ENCODE results near the gene ZBTB18.

ZBTB18 gene

GRCh38 chr1:244104309-244105060 is 53.4 kb downstream of the ZBTB18 start:
- peak; percentile 9 for DNase-seq (ENCODE audit: low read depth)

DNA sequence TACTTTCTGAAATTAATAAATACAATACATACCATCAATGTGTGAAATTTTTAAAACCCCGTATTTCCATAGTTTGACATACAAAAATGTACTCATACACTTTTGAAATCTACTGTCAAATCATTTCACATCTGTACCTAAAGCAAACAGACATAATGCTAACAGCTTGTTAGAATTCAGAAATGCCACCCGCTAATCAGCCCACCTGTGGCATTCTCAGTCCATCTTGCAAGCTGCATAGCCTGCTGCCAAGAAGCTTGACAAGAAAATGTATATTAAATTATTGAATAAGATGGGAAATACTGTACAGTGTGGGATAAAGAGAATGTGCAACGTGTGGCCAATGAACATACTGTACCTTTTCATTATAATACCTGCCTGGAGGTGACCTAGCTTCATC is 55.1 kb downstream of the ZBTB18 start:
- DNase-seq (ENCODE audit: low read depth): no peak
- H3K4me3 ChIP-seq (ENCODE audit: low read length): no peak overlapping the region
- TF ChIP-seq, protein P1, sequence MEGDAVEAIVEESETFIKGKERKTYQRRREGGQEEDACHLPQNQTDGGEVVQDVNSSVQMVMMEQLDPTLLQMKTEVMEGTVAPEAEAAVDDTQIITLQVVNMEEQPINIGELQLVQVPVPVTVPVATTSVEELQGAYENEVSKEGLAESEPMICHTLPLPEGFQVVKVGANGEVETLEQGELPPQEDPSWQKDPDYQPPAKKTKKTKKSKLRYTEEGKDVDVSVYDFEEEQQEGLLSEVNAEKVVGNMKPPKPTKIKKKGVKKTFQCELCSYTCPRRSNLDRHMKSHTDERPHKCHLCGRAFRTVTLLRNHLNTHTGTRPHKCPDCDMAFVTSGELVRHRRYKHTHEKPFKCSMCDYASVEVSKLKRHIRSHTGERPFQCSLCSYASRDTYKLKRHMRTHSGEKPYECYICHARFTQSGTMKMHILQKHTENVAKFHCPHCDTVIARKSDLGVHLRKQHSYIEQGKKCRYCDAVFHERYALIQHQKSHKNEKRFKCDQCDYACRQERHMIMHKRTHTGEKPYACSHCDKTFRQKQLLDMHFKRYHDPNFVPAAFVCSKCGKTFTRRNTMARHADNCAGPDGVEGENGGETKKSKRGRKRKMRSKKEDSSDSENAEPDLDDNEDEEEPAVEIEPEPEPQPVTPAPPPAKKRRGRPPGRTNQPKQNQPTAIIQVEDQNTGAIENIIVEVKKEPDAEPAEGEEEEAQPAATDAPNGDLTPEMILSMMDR (IDR thresholded peaks at IDR 0.05; ENCODE audit: insufficient read depth, low read depth, low read length, missing control alignments): no peak

More at GRCh38 chr1:244104309-244105060, 53.4 kb downstream of the ZBTB18 start:
- H3K4me3 ChIP-seq (ENCODE audit: low read length): no peak overlapping the region
- TF ChIP-seq, protein P1 (IDR thresholded peaks at IDR 0.05; ENCODE audit: insufficient read depth, low read depth, low read length, missing control alignments): no peak

Measured in epithelial cell of esophagus (primary cell).